Lung (tissue), 12 donors: ENCODE measurements around the gene MSMO1. TPM values are rescaled to one million over a fixed set of nuclear protein-coding genes. Genes with fewer than 3 reads are reported as not detected.

Experiments
- ATAC-seq: fragments of 200-7000 bp; cut with Tn5 transposase; one replicate; pipeline ENCODE4 v1.9.1; 2020; ENCODE audit warnings: moderate number of reproducible peaks; ENCODE audit not compliant: insufficient read depth, low FRiP score
- DNase-seq, 3 donors: peaks; one replicate each; pipeline ENCODE4 v3.0.0-alpha.2; 2013 to 2017
- H3K27ac ChIP-seq, 2 donors: one replicate each; pipeline ENCODE4 v1.5.1; 2013; ENCODE audit warnings: mild to moderate bottlenecking in 2 of 2, moderate library complexity in 2 of 2, control low read depth in 1 of 2, inconsistent platforms in 1 of 2, low read depth in 1 of 2, low read length in 1 of 2
- H3K27me3 ChIP-seq, 3 donors: one replicate each; pipeline ENCODE4 v1.5.1; 2013; ENCODE audit warnings: low read length in 2 of 3; ENCODE audit not compliant: control insufficient read depth in 3 of 3, insufficient read depth in 3 of 3
- H3K36me3 ChIP-seq, 4 donors: one replicate each; pipeline ENCODE4 v1.5.1; 2013; ENCODE audit warnings: low read length in 4 of 4, mild to moderate bottlenecking in 1 of 4, moderate library complexity in 1 of 4; ENCODE audit not compliant: control insufficient read depth in 4 of 4, insufficient read depth in 4 of 4
- H3K4me1 ChIP-seq, 5 donors: one replicate each; pipeline ENCODE4 v1.5.1; 2013; ENCODE audit warnings: low read length in 5 of 5, mild to moderate bottlenecking in 2 of 5, moderate library complexity in 1 of 5; ENCODE audit not compliant: control insufficient read depth in 5 of 5, insufficient read depth in 5 of 5
- H3K4me3 ChIP-seq: one replicate; pipeline ENCODE4 v1.5.1; 2013; ENCODE audit warnings: mild to moderate bottlenecking, control low read depth, moderate library complexity
- H3K9ac ChIP-seq, 2 donors: one replicate each; pipeline ENCODE4 v1.5.1; 2013; ENCODE audit warnings: low read length in 2 of 2, control low read depth in 1 of 2; ENCODE audit not compliant: insufficient read depth in 1 of 2
- H3K9me3 ChIP-seq, 4 donors: one replicate each; pipeline ENCODE4 v1.5.1; 2013; ENCODE audit warnings: low read length in 3 of 4, mild to moderate bottlenecking in 1 of 4, moderate library complexity in 1 of 4; ENCODE audit not compliant: control insufficient read depth in 4 of 4, insufficient read depth in 3 of 4
- CTCF ChIP-seq: IDR thresholded peaks from 2 replicates; pipeline ENCODE4 v1.5.1; 2012; ENCODE audit warnings: mild to moderate bottlenecking; ENCODE audit errors: control extremely low read depth, extremely low read depth
- WGBS, 2 donors: extraction: QIAGEN DNeasy Blood & Tissue Kit; methylation state at CpG; one replicate each; pipeline ENCODE4 v1.1.7; 2013; 5-methylcytosine and 5-hydroxymethylcytosine counted together
- polyA plus RNA-seq, 2 donors: library from polyadenylated mRNA; stranded (reverse); fragments of 200-250 nt; gene quantifications; one replicate each; pipeline ENCODE4 v1.2.1, GENCODE V29; 2013
- total RNA-seq, 2 donors: library from RNA; depleted of rRNA in 1 of 2; stranded (reverse); fragments of >200 nt in 1 of 2; gene quantifications; one replicate each; pipeline ENCODE4 v1.2.1, GENCODE V29; 2014 to 2021
- donor health status: control.
- donor health status: control.
- donor health status: Bipolar disorder and iron deficiency.
- donor health status: healthy.
- donor health status: DM: yes; HTN: yes; CAD: no.

Gene MSMO1
- total and polyA plus RNA-seq, 4 donors, result 135 to 257 (median 175) TPM

- 85 to 94% methylated on average over 4 of the region's 4 CpGs for WGBS, 2 donors
- no peak for DNase-seq
- no peak for ATAC-seq
Observed at GRCh38 chr4:165367040-165367439, 39.6 kb downstream of the MSMO1 start.

GRCh38 chr4:165368114-165368513, 40.6 kb downstream of the MSMO1 start:
- H3K36me3 ChIP-seq, result no peaks in the 10 kb centered on the region
- no peaks in the 10 kb centered on the region for H3K9me3 ChIP-seq
- H3K27me3 ChIP-seq, result peaks cover 0 to 3% (median 0%) of the 10 kb centered on the region in 3 donors
- no peak overlapping the region for H3K27ac ChIP-seq
- no peaks in the 10 kb centered on the region for H3K4me1 ChIP-seq
- 90 to 96% methylated on average over 1 of the region's 1 CpG for WGBS, 2 donors
- TF ChIP-seq CTCF, result no peak
- ATAC-seq, result no peak
- no peak overlapping the region for H3K4me3 ChIP-seq
- H3K9ac ChIP-seq, result no peak overlapping the region
- DNase-seq, result no peak

More at GRCh38 chr4:165367040-165367439, 39.6 kb downstream of the MSMO1 start:
- peaks cover 0 to 3% (median 0%) of the 10 kb centered on the region in 3 donors for H3K27me3 ChIP-seq
- H3K9me3 ChIP-seq, result no peaks in the 10 kb centered on the region
- H3K9ac ChIP-seq, result no peak overlapping the region
- no peaks in the 10 kb centered on the region for H3K36me3 ChIP-seq
- H3K27ac ChIP-seq, result no peak overlapping the region
- no peaks in the 10 kb centered on the region for H3K4me1 ChIP-seq
- TF ChIP-seq CTCF, result no peak
- H3K4me3 ChIP-seq, result no peak overlapping the region

GRCh38 chr4:165368567-165368966, 41.1 kb downstream of the MSMO1 start:
- H3K4me3 ChIP-seq, result no peak overlapping the region
- H3K36me3 ChIP-seq, result no peaks in the 10 kb centered on the region
- ATAC-seq (no peak), DNase-seq (no peak)
- no peaks in the 10 kb centered on the region for H3K4me1 ChIP-seq
- no peak for TF ChIP-seq CTCF
- WGBS, 2 donors, result 90 to 91% methylated on average over 1 of the region's 1 CpG
- H3K9ac ChIP-seq, result no peak overlapping the region
- H3K27ac ChIP-seq, result no peak overlapping the region
- H3K9me3 ChIP-seq, result no peaks in the 10 kb centered on the region
- peaks cover 0 to 3% (median 0%) of the 10 kb centered on the region in 3 donors for H3K27me3 ChIP-seq

GRCh38 chr4:165369522-165369921, 42.1 kb downstream of the MSMO1 start:
- Histone ChIP-seq H3K4me1 (no peaks in the 10 kb centered on the region), H3K9me3 (peaks cover 0 to under 1% (median 0%) of the 10 kb centered on the region in 4 donors), H3K36me3 (no peaks in the 10 kb centered on the region), H3K27me3 (peaks cover 0 to 3% (median 0%) of the 10 kb centered on the region in 3 donors), H3K4me3 (no peak overlapping the region), H3K27ac (no peak overlapping the region), H3K9ac (no peak overlapping the region)
- DNase-seq, result no peak
- TF ChIP-seq CTCF, result no peak
- no peak for ATAC-seq
- WGBS, 2 donors, result 61 to 69% methylated on average over 5 of the region's 5 CpGs
